Panc1 (cell line): ENCODE results near the gene DPCD.

ENCODE experiments used
- CTCF ChIP-seq: fragments of 450-650 bp; IDR thresholded peaks from 2 replicates; pipeline ENCODE4 v1.5.1; 2017; ENCODE audit warnings: mild to moderate bottlenecking
- POLR2AphosphoS5 ChIP-seq: IDR thresholded peaks from 2 replicates; pipeline ENCODE4 v1.6.1; 2012; ENCODE audit warnings: mild to moderate bottlenecking, low read depth, low read length, moderate library complexity
- SIN3A ChIP-seq: IDR thresholded peaks from 2 replicates; pipeline ENCODE4 v1.6.1; 2012; ENCODE audit warnings: low read depth, mild to moderate bottlenecking, low read length, moderate library complexity, borderline replicate concordance; ENCODE audit not compliant: insufficient read depth
- TF ChIP-seq, protein P1 (sequence below), 2 experiments: IDR thresholded peaks; 2 replicates each; pipeline ENCODE4 v1.6.1; 2011 to 2012; ENCODE audit warnings: low read depth in 2 of 2, control low read depth in 1 of 2, low read length in 1 of 2, mild to moderate bottlenecking in 1 of 2, moderate library complexity in 1 of 2; ENCODE audit not compliant: insufficient read depth in 1 of 2

DNA sequence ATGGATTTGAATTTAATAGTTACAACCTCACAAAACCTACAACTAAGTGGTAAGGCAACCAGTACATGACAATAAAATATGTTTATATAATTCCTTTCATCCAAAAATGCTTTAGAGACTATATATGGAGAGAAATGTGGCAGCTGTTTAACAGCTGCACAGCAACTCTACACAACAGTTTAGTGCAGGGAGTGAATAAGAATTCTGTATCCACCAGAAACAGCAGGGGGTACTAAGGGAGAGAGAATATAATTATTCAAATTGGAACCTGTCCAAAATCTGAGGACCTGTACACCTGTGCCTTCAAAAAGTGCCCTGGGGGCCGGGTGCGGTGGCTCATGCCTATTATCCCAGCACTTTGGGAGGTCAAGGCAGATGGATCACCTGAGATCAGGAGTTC, 49.7 kb upstream of the DPCD start:
- TF ChIP-seq CTCF (no peak), SIN3A (no peak), POLR2AphosphoS5 (no peak)
- TF ChIP-seq, protein P1, sequence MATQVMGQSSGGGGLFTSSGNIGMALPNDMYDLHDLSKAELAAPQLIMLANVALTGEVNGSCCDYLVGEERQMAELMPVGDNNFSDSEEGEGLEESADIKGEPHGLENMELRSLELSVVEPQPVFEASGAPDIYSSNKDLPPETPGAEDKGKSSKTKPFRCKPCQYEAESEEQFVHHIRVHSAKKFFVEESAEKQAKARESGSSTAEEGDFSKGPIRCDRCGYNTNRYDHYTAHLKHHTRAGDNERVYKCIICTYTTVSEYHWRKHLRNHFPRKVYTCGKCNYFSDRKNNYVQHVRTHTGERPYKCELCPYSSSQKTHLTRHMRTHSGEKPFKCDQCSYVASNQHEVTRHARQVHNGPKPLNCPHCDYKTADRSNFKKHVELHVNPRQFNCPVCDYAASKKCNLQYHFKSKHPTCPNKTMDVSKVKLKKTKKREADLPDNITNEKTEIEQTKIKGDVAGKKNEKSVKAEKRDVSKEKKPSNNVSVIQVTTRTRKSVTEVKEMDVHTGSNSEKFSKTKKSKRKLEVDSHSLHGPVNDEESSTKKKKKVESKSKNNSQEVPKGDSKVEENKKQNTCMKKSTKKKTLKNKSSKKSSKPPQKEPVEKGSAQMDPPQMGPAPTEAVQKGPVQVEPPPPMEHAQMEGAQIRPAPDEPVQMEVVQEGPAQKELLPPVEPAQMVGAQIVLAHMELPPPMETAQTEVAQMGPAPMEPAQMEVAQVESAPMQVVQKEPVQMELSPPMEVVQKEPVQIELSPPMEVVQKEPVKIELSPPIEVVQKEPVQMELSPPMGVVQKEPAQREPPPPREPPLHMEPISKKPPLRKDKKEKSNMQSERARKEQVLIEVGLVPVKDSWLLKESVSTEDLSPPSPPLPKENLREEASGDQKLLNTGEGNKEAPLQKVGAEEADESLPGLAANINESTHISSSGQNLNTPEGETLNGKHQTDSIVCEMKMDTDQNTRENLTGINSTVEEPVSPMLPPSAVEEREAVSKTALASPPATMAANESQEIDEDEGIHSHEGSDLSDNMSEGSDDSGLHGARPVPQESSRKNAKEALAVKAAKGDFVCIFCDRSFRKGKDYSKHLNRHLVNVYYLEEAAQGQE (IDR thresholded peaks at IDR 0.05; ENCODE audit: insufficient read depth in 1 of 2, low read depth in 2 of 2, low read length in 1 of 2) = no peak
